Measurements from ENCODE around the gene MIS12. TPM values are rescaled to one million over a fixed set of nuclear protein-coding genes. Genes with fewer than 3 reads are reported as not detected.

Gene MIS12
- total and polyA plus RNA-seq, 2 of the 13 experiments (the other 11 are each of a cell fraction or from before 2014, with no cell fraction given): 13.4 to 28.0 TPM

- no peak for TF ChIP-seq NR2F1 (CRISPR knock-in tag; IDR thresholded peaks at IDR 0.05)
Measured at GRCh38 chr17:5509482-5509881, 23.1 kb downstream of the MIS12 start (continued).

GRCh38 chr17:5510771-5511170, 24.4 kb downstream of the MIS12 start:
- FAIRE-seq (no peak), ATAC-seq (no peak), DNase-seq (ENCODE audit: low spot score) (no peak)
- H2AFZ ChIP-seq (ENCODE audit: low read length): no peak overlapping the region
- H3K9me3 ChIP-seq (ENCODE audit: low read length): no peaks in the 10 kb centered on the region
- no peaks in the 10 kb centered on the region for H3K36me3 ChIP-seq (replicated peaks in 1 of 2; ENCODE audit: control insufficient read depth in 1 of 2, insufficient read depth in 2 of 2, low read length in 2 of 2)
- H3K4me3 ChIP-seq (replicated peaks in 1 of 3; ENCODE audit: insufficient read depth in 1 of 3, low read depth in 2 of 3, low read length in 3 of 3): no peak overlapping the region
- no peaks in the 10 kb centered on the region; a peak in 1 of 5 replicates for H3K27me3 ChIP-seq (ENCODE audit: control insufficient read depth in 1 of 2, insufficient read depth in 2 of 2, low read length in 2 of 2)
- ChIA-PET CTCF (ENCODE audit: low intra/inter-chr PET ratio, low total read pairs) (no interaction called here), POLR2A (no interaction called here)
- no TSS peak for BruUV-seq (replicated peaks)
- no peaks in the 10 kb centered on the region for H4K20me1 ChIP-seq (ENCODE audit: insufficient read depth, low read length)
- intact Hi-C loops (cut with micrococcal nuclease; ENCODE audit: unreplicated experiment) (no loop called here), in situ Hi-C loops (cut with HindIII; ENCODE audit: extremely low pct_ligation_motif_present, low pct_unique_long_range_greater_than_20kb) (no loop called here)
- no peaks in the 10 kb centered on the region for H3K79me2 ChIP-seq (ENCODE audit: insufficient read depth, low read length)
- WGBS (ENCODE audit: low lambda C conversion rate): 56% methylated on average over 8 of the region's 8 CpGs
- no peak overlapping the region for H3K27ac ChIP-seq (ENCODE audit: extremely low read length, insufficient read depth, low read length)
- no peak overlapping the region for H3K9ac ChIP-seq (ENCODE audit: insufficient read depth, low read depth, low read length)
- no peak overlapping the region for H3K4me2 ChIP-seq (ENCODE audit: low read depth, low read length)
- H3K4me1 ChIP-seq (ENCODE audit: insufficient read depth, low read length): peaks cover 10% of the 10 kb centered on the region
- no peak for TF ChIP-seq NR2C2 (CRISPR knock-in tag; IDR thresholded peaks at IDR 0.05; ENCODE audit: borderline replicate concordance)
- TF ChIP-seq MLX (CRISPR knock-in tag; IDR thresholded peaks at IDR 0.05): no peak
- TF ChIP-seq SUZ12 (IDR thresholded peaks at IDR 0.05; ENCODE audit: low read depth, low read length): no peak
- no peak for TF ChIP-seq PPARG (CRISPR knock-in tag; conservative IDR thresholded peaks at IDR 0.05)
- no peak for TF ChIP-seq ZNF276 (CRISPR knock-in tag; IDR thresholded peaks at IDR 0.05; ENCODE audit: low read depth)
- TF ChIP-seq PLSCR1 (CRISPR knock-in tag; IDR thresholded peaks at IDR 0.05; ENCODE audit: borderline replicate concordance): no peak
- TF ChIP-seq ZNF609 (CRISPR knock-in tag; IDR thresholded peaks at IDR 0.05; ENCODE audit: borderline replicate concordance): no peak
- TF ChIP-seq ZSCAN12 (CRISPR knock-in tag; IDR thresholded peaks at IDR 0.05): no peak
- no peak for TF ChIP-seq NFYC (CRISPR knock-in tag; IDR thresholded peaks at IDR 0.05)
- no peak for TF ChIP-seq TBL1XR1 (IDR thresholded peaks at IDR 0.05; ENCODE audit: borderline replicate concordance, low read length, partially characterized antibody)
- TF ChIP-seq KAT7 (CRISPR knock-in tag; IDR thresholded peaks at IDR 0.05; ENCODE audit: borderline replicate concordance): no peak

Measured in HepG2 (cell line).